Thyroid gland (tissue), 4 donors: ENCODE data around the gene SLC9B2. TPM values are rescaled to one million over a fixed set of nuclear protein-coding genes. Genes with fewer than 3 reads are reported as not detected.

Experiments used
- DNase-seq, 2 donors: peaks; one replicate each; pipeline ENCODE4 v3.0.0-alpha.2; 2019
- H3K27ac ChIP-seq, 3 donors: fragments of 200-600 bp; sonication (generic); 1 replicate in 2 of 3; 2 replicates in 1 of 3; pipeline ENCODE4 v1.5.1; 2016 to 2019; ENCODE audit warnings: mild to moderate bottlenecking in 1 of 3, moderate library complexity in 1 of 3
- H3K27me3 ChIP-seq: fragments of 200-600 bp; sonication (generic); one replicate; pipeline ENCODE4 v1.5.1; 2019
- H3K36me3 ChIP-seq, 2 donors: fragments of 200-600 bp; sonication (generic); one replicate each; pipeline ENCODE4 v1.5.1; 2016 to 2019
- H3K4me1 ChIP-seq, 2 donors: fragments of 200-600 bp; sonication (generic); one replicate each; pipeline ENCODE4 v1.5.1; 2017 to 2019
- H3K4me3 ChIP-seq, 3 donors: fragments of 200-600 bp; sonication (generic); replicated peaks in 1 of 3; 1 replicate in 2 of 3; 2 replicates in 1 of 3; pipeline ENCODE4 v1.5.1; 2016; ENCODE audit warnings: mild to moderate bottlenecking in 1 of 3
- H3K9me3 ChIP-seq: fragments of 200-600 bp; sonication (generic); one replicate; pipeline ENCODE4 v1.5.1; 2017
- POLR2A ChIP-seq, 2 donors: fragments of 450-650 bp; IDR thresholded peaks; one replicate each; pipeline ENCODE4 v1.6.1; 2017; ENCODE audit warnings: antibody characterized with exemption in 2 of 2, mild to moderate bottlenecking in 2 of 2, moderate library complexity in 1 of 2
- WGBS, 2 donors: methylation state at CpG; one replicate each; pipeline ENCODE4 v1.1.5; 2017; 5-methylcytosine and 5-hydroxymethylcytosine counted together
- intact Hi-C: fragments of 100-400 bp; cut with DNase I; formaldehyde crosslinking; loops from one replicate; pipeline ENCODE4 v1.15.1; 2023
- total RNA-seq, 4 donors: library from RNA; depleted of rRNA; stranded (reverse); fragments of >200 nt; gene quantifications; one replicate each; pipeline ENCODE4 v1.2.3, GENCODE V29; 2016
- TF ChIP-seq, protein P1 (sequence below), 6 experiments: fragments of 200-600 bp in 3 of 6; fragments of 450-650 bp in 3 of 6; sonication (generic) in 3 of 6; IDR thresholded peaks; one replicate each; pipeline ENCODE4 v1.5.1; 2016 to 2019; ENCODE audit warnings: antibody characterized with exemption in 6 of 6, mild to moderate bottlenecking in 2 of 6, inconsistent platforms in 1 of 6, moderate library complexity in 1 of 6

Gene SLC9B2, protein sequence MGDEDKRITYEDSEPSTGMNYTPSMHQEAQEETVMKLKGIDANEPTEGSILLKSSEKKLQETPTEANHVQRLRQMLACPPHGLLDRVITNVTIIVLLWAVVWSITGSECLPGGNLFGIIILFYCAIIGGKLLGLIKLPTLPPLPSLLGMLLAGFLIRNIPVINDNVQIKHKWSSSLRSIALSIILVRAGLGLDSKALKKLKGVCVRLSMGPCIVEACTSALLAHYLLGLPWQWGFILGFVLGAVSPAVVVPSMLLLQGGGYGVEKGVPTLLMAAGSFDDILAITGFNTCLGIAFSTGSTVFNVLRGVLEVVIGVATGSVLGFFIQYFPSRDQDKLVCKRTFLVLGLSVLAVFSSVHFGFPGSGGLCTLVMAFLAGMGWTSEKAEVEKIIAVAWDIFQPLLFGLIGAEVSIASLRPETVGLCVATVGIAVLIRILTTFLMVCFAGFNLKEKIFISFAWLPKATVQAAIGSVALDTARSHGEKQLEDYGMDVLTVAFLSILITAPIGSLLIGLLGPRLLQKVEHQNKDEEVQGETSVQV
- total RNA-seq: 1 to 10 TPM; 3.9 to 9.5 (median 7.1) TPM

DNA sequence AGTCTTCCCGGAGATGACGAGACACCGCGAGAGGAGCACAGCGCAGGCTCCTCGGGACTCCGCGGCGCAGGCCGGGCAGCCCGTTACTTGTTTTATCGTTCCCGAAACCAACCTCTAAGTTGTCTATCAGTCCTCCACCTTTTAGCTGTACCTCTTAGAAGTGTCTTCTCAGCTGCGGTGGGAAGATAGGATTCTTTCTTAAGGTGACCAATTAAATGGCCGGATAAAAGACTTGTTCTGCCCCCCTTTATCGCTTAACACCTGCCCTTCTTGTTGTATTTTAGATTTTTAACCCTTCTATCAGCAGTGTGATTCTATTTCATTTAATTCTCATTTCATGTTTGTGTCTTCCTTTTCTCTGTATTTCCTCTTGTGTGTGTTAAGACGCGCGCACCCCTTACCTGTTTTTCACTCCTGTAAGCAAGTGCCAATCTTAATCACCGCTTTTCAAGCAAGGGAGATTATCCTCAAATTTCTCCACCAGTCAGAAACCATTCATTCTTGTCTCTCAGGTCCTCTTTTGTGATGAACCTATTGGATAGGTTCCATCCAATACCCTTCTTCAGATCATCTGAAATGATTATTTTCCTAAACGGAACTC, at the start of gene SLC9B2:
Gene SLC9B2 (minus strand): TSS at position 15 of the 601 bp plus-strand sequence. CDS start 9,211 bp downstream, outside the sequence.
- DNase-seq: no peak
- no peaks in the 10 kb centered on the region for H3K27me3 ChIP-seq
- TF ChIP-seq, protein P1, sequence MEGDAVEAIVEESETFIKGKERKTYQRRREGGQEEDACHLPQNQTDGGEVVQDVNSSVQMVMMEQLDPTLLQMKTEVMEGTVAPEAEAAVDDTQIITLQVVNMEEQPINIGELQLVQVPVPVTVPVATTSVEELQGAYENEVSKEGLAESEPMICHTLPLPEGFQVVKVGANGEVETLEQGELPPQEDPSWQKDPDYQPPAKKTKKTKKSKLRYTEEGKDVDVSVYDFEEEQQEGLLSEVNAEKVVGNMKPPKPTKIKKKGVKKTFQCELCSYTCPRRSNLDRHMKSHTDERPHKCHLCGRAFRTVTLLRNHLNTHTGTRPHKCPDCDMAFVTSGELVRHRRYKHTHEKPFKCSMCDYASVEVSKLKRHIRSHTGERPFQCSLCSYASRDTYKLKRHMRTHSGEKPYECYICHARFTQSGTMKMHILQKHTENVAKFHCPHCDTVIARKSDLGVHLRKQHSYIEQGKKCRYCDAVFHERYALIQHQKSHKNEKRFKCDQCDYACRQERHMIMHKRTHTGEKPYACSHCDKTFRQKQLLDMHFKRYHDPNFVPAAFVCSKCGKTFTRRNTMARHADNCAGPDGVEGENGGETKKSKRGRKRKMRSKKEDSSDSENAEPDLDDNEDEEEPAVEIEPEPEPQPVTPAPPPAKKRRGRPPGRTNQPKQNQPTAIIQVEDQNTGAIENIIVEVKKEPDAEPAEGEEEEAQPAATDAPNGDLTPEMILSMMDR (IDR thresholded peaks at IDR 0.05): no peak
- TF ChIP-seq POLR2A (IDR thresholded peaks at IDR 0.05): no peak
- no peaks in the 10 kb centered on the region for H3K9me3 ChIP-seq
- peak within 1 kb of the TSS; percentile 11 to 66 (median 53) for H3K4me3 ChIP-seq
- no peaks in the 10 kb centered on the region for H3K4me1 ChIP-seq
- H3K27ac ChIP-seq: peak within 1 kb of the TSS; percentile 17 to 72 (median 71)
- intact Hi-C loops: no loop called here
- 32 to 44% methylated on average over 10 to 20 of the region's 21 CpGs for WGBS, 2 donors
- peaks cover 7% of the 10 kb centered on the region in 2 donors for H3K36me3 ChIP-seq

DNA sequence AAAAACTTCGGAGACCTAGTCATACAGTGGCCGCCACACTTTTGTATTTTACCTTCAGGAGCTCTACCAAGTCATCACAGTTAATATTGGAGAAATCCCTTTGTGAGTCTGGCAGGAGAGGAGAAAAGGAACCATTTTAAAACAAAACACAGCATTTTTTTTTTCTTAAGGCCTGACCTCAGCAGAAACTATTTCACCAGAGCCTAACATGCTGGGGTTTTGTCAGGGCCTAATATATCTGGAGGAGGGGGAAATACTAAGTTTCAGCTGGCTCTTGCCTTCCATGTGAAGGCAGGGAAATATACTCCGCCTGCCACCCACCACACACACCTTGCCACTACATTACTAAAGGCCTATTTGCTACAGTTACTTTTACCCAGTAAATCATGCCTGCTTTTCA, 49.6 kb upstream of the SLC9B2 start:
- Histone ChIP-seq H3K9me3 (no peaks in the 10 kb centered on the region), H3K36me3 (no peaks in the 10 kb centered on the region), H3K27me3 (no peaks in the 10 kb centered on the region), H3K27ac (no peak overlapping the region), H3K4me1 (no peaks in the 10 kb centered on the region), H3K4me3 (no peak overlapping the region)
- no peak for DNase-seq
- intact Hi-C loops: no loop called here
- WGBS, 2 donors: 90 to 95% methylated on average over 3 of the region's 3 CpGs
- no peak for TF ChIP-seq POLR2A (IDR thresholded peaks at IDR 0.05)
- TF ChIP-seq, protein P1 (IDR thresholded peaks at IDR 0.05): no peak

DNA sequence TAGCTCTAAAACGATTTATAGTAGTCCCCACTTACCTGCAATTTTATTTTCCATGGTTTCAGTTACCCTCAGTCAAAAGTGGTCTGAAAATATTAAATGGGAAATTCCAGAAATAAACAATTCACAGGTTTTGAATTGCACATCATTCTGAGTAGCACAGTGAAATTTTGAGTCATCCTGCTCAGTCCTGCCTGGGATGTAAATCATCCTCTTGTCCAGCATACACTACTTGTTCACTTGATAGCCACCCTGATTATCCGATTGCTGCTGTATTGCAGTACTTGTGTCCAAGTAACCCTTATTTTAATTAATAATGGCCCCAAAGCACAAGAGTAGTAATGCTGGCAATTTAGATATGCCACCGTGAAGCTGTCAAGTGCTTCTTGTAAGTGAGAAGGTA, 46.6 kb upstream of the SLC9B2 start:
- H3K4me3 ChIP-seq: no peak overlapping the region
- 75 to 79% methylated on average over 3 of the region's 3 CpGs for WGBS, 2 donors
- no peaks in the 10 kb centered on the region for H3K4me1 ChIP-seq
- H3K27me3 ChIP-seq: no peaks in the 10 kb centered on the region
- intact Hi-C loops: no loop called here
- no peak overlapping the region for H3K27ac ChIP-seq
- no peaks in the 10 kb centered on the region for H3K36me3 ChIP-seq
- no peak for DNase-seq
- TF ChIP-seq, protein P1 (IDR thresholded peaks at IDR 0.05): no peak
- no peak for TF ChIP-seq POLR2A (IDR thresholded peaks at IDR 0.05)
- no peaks in the 10 kb centered on the region for H3K9me3 ChIP-seq

DNA sequence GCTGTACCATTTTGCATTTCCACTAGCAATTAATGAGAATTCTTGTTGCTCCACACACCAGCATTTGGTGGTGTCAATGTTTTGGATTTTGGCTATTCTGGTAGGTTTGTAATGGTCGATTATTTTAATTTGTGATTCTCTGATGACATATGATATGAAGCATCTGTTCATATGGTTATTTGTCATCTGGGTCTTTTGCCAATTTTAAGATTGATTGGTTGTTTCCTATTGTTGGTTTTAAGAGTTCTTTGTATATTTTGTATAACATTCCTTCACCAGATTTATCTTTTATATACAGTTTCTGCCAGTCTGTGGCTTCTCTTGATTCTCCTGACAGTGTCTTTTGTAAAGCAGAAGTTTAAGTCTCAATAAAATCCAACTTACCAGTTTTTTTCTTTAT, 41.6 kb upstream of the SLC9B2 start:
- intact Hi-C loops: no loop called here
- no peaks in the 10 kb centered on the region for H3K27me3 ChIP-seq

More for the DNA sequence above, 41.6 kb upstream of the SLC9B2 start:
- no peak for DNase-seq
- TF ChIP-seq POLR2A (IDR thresholded peaks at IDR 0.05): no peak
- TF ChIP-seq, protein P1 (IDR thresholded peaks at IDR 0.05): no peak
- Histone ChIP-seq H3K27ac (no peak overlapping the region), H3K36me3 (no peaks in the 10 kb centered on the region), H3K4me3 (no peak overlapping the region), H3K9me3 (peaks cover 3% of the 10 kb centered on the region), H3K4me1 (no peaks in the 10 kb centered on the region)
- WGBS, 2 donors: 88 to 95% methylated on average over 1 of the region's 1 CpG
